Epithelial cell of prostate (primary cell): ENCODE measurements around the gene GPER1.

ENCODE experiments used
- DNase-seq: peaks from one replicate; pipeline ENCODE4 v3.0.0-alpha.2; 2011; ENCODE audit warnings: low read depth, low spot score
- H3K27ac ChIP-seq: fragments of 450-650 bp; 2 replicates; pipeline ENCODE4 v1.5.1; 2017; ENCODE audit warnings: mild to moderate bottlenecking

GPER1 gene

DNA sequence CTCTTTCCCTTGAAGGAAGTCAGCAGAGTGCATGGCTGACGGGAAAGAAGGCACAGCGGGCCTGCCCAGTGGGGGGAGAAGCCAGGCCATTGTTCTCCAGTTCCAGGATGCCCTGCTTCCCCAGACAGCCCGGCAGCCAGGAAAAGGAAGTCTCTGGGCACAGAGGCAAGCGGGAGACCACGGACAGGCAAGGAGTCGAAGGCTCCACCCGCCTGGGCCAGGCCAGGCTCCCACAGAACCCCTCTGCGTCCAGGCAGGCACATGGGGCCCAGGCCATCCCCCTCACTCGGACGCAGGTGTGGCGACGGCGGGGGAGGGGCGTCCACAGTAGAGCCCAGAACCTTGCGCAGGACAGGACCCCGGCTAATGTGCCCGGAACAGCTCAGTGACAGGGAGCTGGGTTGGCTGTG lies 34.9 kb upstream of the GPER1 start:
- DNase-seq, result no peak
- no peak overlapping the region for H3K27ac ChIP-seq

DNA sequence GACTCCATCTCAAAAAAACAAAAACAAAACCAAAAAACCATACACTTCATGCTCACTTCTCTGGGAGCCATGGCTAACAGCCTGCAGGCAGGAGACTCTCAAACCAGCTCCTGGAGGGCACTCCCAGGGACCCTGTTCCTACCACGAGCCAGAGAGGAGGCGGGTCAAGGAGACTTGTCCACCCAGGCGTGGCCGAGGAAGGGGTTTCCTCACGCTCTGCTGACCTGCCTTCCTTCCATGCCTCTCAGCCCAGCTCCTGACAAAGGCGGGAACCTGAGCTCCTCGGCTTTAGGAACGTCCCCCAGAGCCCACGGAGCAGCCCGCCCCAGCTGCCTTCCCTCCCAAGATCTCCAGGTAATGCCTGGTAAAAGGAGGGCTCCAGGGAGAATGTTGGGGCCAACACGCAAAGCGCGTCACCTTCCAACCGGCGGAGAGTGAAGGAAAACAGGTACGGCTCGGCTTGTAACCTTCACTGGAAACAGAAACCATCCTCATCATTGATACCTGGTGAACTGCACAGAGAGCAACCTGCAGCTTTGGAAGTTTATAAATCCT lies 34.0 kb upstream of the GPER1 start:
- H3K27ac ChIP-seq, result no peak overlapping the region
- no peak for DNase-seq

DNA sequence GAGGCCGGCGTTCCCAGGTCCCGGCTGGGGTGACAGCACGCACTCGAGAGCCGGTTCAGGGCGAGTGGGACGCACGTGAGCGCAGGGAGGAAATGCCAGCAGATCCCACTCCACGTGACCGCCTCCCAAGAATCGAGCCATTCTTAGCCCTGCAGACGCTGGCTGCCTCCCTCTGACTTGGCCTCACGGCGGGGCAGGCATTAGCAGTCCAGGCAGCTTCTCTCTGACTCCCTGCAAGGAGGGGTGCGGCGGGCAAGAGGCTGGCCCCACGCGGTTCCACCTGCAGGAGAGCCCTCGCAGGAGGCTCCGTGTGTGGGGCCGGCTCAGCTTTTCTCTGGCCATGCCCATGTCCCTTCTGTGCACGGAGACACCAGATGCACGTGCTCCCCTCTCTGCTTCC lies 33.5 kb upstream of the GPER1 start:
- no peak overlapping the region for H3K27ac ChIP-seq
- no peak for DNase-seq

DNA sequence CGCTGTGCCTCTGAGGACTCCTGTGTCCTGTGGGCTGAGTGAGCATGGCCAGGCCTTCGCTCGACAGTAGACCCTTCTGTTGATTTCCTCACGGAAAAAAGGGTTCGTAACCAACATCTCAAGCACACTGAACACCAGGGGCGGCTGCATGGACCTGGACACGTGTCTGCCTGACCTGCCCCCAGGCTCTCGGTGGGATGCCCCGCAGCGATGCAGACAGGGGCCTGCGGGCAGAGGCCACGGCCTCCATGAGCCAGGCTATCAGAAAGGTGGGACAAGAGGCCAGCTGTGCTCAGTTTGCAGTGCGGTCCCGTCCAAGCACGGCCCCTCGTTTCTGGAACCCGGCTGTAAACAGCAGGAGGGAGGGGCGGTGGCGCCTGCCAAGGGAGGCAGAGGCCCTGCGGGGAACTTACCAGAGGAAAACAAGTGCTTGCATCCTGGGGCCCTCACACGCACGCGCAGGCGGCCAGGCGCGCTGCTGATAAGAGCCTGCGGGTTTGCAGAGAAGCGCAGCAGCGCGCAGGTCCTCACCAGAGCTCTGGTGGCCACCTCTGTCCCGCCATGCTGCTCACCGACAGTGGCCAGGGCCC lies 33.0 kb upstream of the GPER1 start:
- no peak overlapping the region for H3K27ac ChIP-seq
- no peak for DNase-seq

DNA sequence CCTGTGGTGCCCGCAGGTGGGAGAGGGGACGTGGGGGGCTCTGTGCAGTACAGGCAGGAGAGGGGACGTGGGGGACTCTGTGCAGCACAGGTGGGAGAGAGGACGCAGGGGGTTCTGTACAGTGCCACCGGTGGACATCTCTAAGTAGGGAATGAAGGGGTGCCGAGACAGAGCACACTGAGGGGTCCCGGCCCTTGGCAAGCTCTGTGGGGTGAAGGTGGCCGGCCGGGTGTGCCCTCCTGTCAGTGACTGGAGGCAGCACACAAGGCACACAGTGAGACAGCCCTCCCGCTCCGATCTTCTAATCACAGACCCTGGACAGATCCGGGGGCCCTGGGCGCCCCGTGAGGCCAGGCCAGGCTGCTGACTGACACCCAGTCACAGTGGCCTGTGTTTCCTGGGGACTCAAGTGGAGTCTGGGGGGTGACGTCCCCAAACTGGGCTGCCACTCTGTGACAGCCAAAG lies 32.4 kb upstream of the GPER1 start:
- no peak overlapping the region for H3K27ac ChIP-seq
- no peak for DNase-seq

DNA sequence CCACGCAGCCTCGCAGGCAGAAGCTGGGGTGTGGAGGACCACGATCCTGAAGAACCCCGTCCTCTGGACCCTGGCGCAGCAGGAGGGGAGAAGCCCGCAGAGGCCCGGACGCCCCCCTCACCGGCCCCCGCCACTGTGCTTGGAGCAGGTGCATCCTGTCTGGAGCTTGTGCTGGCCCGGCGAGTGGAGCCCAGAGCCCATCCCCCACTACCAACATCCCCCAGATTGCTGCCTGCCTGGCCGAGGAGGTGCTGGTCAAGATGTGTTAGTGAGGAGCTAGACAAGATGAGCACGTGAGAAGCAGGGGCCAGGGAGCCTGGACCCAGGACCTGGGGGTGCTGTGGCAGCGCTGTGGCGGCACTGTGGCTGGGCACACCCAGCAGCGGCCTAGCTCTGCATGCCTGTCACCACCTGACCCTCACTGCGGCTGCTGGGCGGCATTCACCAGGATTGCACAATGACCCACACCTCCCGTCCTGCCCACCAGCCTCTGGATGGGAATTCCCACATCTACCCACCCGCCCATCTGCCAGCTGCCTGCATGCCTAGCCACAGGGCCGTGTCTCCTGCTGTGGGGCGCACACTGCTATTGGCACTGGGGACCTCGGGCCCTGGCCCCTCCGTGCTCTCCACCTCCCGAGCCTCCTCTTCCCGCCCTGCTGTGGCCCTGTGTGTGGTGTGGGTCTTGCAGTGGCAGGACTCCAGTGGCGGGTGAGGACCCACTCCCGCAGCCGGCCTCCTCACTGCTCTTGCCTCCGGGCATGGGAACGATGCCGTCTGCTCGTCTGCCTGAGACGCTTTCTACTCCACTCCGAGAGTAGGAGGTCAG lies 31.7 kb upstream of the GPER1 start:
- DNase-seq, result no peak
- H3K27ac ChIP-seq, result no peak overlapping the region

DNA sequence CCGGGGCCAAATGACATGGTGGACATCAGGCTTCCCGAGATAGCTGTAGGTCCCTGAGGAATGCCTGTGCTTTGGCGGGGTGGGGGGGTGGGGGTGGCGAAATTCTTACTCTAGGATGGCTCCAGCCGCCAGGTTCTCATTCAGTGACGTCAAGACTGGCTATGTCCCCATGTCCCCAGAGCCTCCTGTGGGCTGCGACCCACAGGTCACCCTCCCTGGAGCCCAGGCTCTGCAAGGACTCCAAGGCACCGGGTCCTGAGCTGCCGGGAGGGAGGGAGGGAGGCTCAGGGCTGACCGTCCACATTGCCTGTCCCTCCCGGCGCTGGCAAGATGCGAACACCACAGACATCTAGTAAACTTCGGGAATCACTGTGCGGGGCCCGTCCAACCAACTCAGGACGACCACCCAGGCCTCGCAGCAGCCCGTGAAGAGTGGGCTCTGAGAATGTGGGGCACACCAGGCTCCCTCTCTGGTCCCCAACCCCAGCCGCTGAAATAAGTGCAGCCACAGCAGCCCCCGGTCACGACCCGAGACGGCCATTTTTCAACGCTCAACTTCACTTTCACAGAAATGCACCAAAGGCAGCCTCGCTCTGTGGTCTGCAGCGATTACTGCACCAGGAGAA lies 31.0 kb upstream of the GPER1 start:
- no peak overlapping the region for H3K27ac ChIP-seq
- no peak for DNase-seq

DNA sequence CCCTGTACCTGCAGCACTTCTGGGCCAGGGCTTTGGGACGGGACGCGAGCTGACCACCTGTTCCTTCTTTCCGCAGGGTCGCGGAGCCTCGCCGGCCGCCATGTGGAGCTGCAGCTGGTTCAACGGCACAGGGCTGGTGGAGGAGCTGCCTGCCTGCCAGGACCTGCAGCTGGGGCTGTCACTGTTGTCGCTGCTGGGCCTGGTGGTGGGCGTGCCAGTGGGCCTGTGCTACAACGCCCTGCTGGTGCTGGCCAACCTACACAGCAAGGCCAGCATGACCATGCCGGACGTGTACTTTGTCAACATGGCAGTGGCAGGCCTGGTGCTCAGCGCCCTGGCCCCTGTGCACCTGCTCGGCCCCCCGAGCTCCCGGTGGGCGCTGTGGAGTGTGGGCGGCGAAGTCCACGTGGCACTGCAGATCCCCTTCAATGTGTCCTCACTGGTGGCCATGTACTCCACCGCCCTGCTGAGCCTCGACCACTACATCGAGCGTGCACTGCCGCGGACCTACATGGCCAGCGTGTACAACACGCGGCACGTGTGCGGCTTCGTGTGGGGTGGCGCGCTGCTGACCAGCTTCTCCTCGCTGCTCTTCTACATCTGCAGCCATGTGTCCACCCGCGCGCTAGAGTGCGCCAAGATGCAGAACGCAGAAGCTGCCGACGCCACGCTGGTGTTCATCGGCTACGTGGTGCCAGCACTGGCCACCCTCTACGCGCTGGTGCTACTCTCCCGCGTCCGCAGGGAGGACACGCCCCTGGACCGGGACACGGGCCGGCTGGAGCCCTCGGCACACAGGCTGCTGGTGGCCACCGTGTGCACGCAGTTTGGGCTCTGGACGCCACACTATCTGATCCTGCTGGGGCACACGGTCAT lies 30.3 kb upstream of the GPER1 start:
- no peak overlapping the region for H3K27ac ChIP-seq
- no peak for DNase-seq

DNA sequence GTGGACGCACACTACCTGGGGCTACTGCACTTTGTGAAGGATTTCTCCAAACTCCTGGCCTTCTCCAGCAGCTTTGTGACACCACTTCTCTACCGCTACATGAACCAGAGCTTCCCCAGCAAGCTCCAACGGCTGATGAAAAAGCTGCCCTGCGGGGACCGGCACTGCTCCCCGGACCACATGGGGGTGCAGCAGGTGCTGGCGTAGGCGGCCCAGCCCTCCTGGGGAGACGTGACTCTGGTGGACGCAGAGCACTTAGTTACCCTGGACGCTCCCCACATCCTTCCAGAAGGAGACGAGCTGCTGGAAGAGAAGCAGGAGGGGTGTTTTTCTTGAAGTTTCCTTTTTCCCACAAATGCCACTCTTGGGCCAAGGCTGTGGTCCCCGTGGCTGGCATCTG lies 29.6 kb upstream of the GPER1 start:
- no peak overlapping the region for H3K27ac ChIP-seq
- DNase-seq, result no peak

DNA sequence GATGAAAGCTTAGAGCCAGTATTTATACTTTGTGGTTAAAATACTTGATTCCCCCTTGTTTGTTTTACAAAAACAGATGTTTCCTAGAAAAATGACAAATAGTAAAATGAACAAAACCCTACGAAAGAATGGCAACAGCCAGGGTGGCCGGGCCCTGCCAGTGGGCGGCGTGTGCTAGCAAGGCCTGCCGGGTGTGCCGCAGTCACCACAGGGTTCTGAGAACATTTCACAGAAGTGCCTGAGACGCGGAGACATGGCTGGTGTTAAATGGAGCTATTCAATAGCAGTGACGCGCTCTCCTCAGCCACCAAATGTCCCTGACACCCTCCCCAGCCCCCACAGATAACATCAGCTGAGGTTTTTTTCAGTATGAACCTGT lies 29.1 kb upstream of the GPER1 start:
- no peak for DNase-seq
- no peak overlapping the region for H3K27ac ChIP-seq

DNA sequence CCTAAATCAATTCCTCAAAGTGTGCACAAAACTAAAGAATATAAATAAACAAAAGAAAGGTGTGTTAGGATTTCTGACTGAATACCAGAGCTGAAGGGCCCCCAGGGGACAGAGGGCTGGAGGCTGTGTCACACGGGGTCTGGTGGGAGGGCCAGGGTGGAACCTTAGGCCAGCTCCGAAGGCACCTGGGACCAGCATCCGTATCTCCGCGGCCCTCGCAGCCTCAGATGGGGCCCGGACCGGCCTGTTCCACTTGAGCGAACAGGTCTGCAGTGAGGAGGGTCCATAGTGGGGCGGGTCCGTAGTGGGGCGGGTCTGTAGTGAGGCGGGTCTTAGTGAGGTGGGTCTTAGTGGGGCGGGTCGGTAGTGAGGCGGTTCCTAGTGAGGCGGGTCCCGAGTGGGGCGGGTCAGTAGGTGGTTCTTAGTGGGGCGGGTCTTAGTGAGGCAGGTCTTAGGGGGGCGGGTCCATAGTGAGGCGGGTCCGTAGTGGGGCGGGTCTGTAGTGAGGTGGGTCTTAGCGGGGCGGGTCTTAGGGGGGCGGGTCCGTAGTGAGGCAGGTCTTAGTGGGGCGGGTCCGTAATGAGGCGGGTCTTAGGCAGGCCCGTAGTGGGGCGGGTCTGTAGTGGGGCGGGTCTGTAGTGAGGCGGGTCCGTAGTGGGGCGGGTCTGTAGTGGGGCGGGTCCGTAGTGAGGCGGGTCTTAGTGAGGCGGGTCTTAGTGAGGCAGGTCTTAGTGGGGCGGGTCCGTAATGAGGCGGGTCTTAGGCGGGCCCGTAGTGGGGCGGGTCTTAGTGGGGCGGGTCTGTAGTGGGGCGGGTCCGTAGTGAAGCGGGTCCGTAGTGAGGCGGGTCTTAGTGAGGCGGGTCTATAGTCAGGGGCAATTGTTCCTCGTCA lies 28.5 kb upstream of the GPER1 start:
- no peak for DNase-seq
- no peak overlapping the region for H3K27ac ChIP-seq

DNA sequence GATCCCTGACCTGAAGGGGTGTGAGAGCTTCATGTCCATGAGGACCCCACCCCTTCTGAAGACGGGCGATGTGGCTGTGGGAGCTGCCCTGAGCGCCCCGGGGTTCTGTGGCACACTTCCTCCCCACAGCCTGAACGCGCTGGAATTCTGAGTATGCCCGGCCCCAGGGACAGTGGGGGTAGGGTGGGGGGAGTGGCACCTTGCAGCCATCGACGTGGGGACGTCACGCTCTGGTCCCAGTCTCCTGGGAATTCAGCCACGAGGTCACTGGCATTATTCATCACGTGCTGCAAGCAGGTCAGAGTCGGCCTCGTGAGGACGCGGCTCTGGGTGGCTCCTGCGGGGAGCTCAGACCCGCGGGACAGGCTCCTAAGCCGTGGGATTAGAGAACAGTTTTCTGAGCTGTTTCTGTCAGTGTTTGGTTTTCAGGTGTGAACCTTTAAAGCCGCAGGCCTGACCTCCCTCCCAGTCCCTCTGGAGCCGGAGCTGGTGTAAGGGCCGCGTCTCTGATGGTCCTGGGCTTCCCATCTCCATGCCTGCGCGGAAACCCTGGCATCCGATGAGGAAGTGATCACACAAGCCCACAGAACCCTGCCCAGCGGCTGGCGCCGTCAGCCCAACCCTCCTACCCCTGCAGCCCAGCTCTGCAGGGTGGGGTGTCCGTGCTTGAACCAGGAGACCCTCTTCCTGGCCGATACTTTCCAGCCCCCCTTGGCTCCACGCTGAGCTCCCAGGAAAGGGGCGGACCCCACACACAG lies 27.4 kb upstream of the GPER1 start:
- DNase-seq, result no peak

DNA sequence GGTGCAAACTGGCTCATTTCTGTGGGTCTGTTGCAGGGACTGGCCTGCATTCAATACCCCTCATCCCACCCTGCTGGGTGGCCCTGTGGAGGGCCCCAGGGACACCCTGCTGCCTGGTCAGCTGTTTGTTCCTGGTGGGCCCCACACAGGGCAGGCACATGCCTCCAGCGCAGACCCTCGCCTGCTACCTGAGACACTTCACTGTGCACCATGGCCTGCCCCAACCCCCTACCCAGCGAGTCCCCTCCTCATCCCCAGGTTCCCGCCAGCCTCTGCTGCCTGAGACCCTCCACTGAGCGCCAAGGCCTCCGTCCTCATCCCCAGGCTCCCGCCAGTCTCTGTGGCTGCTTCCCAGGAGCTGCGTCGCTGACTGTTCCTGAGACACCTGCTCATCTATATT lies 26.7 kb upstream of the GPER1 start:
- DNase-seq, result no peak
- no peak overlapping the region for H3K27ac ChIP-seq

More for the DNA sequence above, 27.4 kb upstream of the GPER1 start:
- H3K27ac ChIP-seq, result no peak overlapping the region

DNA sequence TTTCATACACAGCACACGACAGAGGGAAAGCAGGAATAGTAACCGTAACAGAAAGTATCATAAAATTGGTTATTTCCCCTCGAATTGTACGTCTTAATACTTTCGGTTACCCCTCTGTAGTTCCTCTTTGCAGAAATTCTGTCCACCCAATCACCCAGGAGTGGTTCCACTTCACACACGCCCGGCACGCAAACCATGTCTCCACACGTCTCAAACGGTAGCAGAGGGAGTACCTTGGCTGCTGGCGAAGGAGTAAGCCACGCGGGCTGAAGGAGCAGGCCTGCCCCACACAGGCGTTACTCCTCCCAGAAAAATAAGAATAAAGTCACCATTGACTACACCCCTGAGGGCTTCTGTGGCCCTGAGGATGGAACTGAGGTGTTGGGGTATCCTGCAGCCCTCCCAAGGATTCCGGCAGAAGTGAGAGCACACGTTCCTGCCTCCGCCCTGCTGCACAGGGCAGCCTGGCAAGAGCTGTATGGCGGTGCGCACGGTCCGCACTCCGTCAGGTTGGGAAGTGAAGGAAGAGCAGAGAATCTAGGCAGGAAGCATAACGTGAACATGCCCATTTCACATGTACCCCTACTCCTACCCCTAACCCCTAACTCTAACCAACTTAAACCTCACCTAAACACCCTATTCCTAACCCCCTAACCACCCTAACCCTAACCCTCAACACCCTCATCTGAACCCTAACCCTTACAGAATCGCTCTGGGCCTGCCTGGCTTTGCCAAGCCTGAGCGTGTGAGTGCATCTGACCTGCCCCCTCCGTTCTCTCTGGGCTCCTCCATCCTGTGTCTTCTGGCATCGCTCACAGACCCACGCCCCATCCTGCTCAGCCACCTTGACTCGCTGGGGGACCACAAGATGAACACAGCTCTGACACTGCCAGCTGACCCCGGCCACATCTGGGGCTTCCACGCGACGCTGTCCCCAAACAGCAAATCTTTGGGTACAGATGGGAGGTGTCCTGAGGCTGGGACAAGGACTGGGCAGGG lies 25.3 kb upstream of the GPER1 start:
- no peak overlapping the region for H3K27ac ChIP-seq
- DNase-seq, result no peak

DNA sequence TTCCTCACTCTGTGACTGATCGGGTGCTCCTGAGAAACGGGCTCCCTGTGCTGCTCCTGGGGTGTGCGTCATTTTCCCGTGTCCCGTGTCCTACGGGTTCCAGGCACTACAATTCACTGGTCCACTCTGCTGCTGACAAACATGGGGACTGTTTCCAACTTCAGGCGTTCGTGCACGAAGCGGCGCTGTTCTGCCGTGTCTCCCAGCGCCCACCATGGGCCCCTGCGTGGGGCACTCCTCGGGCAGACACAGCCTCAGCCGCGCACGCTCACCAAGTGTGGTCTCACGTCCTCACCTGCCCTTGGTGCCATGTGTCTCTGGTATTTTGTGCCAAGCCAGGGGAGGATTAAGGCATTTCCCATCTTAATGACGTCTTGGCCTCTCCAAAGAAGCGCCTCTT lies 24.6 kb upstream of the GPER1 start:
- no peak for DNase-seq
- no peak overlapping the region for H3K27ac ChIP-seq

DNA sequence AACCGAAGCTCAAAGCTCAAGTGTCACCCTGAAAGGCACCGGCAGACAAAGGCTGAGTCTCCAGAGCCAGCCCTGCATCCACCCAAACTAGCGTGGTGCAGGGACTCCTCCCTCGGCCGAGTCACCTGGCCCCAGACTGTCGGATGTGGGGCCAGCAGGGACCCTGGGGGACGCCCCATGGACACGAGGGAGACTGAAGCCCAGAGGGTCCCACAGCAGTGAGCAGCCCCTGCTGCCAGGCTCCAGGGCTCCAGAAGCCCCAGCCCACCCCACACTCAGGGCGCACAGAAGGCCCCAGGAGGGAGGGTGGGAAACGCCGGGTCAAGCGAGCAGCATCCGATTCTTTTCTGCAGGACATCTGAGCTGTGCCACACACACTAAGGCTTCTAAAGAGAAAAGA lies 23.3 kb upstream of the GPER1 start:
- no peak overlapping the region for H3K27ac ChIP-seq
- DNase-seq, result no peak

DNA sequence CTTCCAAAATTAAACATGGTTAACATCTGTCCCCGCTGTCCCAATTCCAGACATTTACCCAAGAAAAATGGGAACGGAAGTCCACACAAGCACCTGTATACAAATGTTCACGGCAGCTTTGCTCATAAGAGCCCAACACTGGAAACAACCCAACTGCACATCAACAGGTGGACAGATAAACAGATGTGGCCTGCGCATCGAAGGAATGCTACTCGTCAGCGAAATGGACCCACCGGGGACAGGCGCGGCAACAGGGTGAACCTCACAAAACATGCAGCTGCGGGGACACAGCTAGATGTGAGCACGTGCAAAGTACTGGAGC lies 22.7 kb upstream of the GPER1 start:
- DNase-seq, result no peak
- H3K27ac ChIP-seq, result no peak overlapping the region
